SK-N-SH treated with all-trans-retinoic acid at 6 μM for 48 hours (cell line): Measurements from ENCODE around the gene ASPN.

Source experiments
- ATAC-seq: fragments of 200-7000 bp; cut with Tn5 transposase; 3 replicates; pipeline ENCODE4 v1.9.1; 2020; ENCODE audit warnings: mild to moderate bottlenecking, moderate library complexity
- ARNTL ChIP-seq: fragments of 450-650 bp; formaldehyde crosslinking; IDR thresholded peaks from 2 replicates; pipeline ENCODE4 v1.5.0; 2020; ENCODE audit warnings: low read depth, mild to moderate bottlenecking, moderate library complexity, borderline replicate concordance
- CSDC2 ChIP-seq: fragments of 250-450 bp; sonication (Bioruptor Pico); IDR thresholded peaks from 2 replicates; pipeline ENCODE4 v1.5.0; 2020; ENCODE audit warnings: mild to moderate bottlenecking, moderate library complexity
- ESRRG ChIP-seq: fragments of 250-450 bp; sonication (Bioruptor Pico); IDR thresholded peaks from 2 replicates; pipeline ENCODE4 v1.6.1; 2021; ENCODE audit warnings: mild to moderate bottlenecking
- GLIS3 ChIP-seq: fragments of 250-450 bp; sonication (Bioruptor Pico); IDR thresholded peaks from 2 replicates; pipeline ENCODE4 v1.5.0; 2020; ENCODE audit warnings: mild to moderate bottlenecking, moderate library complexity
- ISL1 ChIP-seq: fragments of 250-450 bp; sonication (Bioruptor Pico); IDR thresholded peaks from 2 replicates; pipeline ENCODE4 v2.1.2; 2022; ENCODE audit warnings: mild to moderate bottlenecking, moderate library complexity
- OSR1 ChIP-seq: fragments of 250-450 bp; sonication (Bioruptor Pico); IDR thresholded peaks from 2 replicates; pipeline ENCODE4 v1.8.0; 2022; ENCODE audit warnings: moderate library complexity, mild to moderate bottlenecking, inconsistent platforms
- PPARA ChIP-seq: fragments of 250-450 bp; sonication (Bioruptor Pico); IDR thresholded peaks from 2 replicates; pipeline ENCODE4 v1.5.0; 2020; ENCODE audit warnings: mild to moderate bottlenecking, borderline replicate concordance
- RARB ChIP-seq: fragments of 250-450 bp; sonication (Bioruptor Pico); IDR thresholded peaks from 2 replicates; pipeline ENCODE4 v1.8.0; 2021; ENCODE audit warnings: mild to moderate bottlenecking, moderate library complexity
- SNAI2 ChIP-seq: fragments of 250-450 bp; sonication (Bioruptor Pico); IDR thresholded peaks from 2 replicates; pipeline ENCODE4 v1.5.0; 2020; ENCODE audit warnings: mild to moderate bottlenecking, moderate library complexity
- TCF4 ChIP-seq: fragments of 250-450 bp; sonication (Bioruptor Pico); IDR thresholded peaks from 2 replicates; pipeline ENCODE4 v1.8.0; 2021; ENCODE audit warnings: mild to moderate bottlenecking, moderate library complexity, borderline replicate concordance
- TOX ChIP-seq: fragments of 250-450 bp; sonication (Bioruptor Pico); IDR thresholded peaks from 2 replicates; pipeline ENCODE4 v1.8.0; 2021; ENCODE audit warnings: mild to moderate bottlenecking, moderate library complexity, borderline replicate concordance
- ZC3H10 ChIP-seq: fragments of 250-450 bp; sonication (Bioruptor Pico); IDR thresholded peaks from 2 replicates; pipeline ENCODE4 v1.5.1; 2021; ENCODE audit warnings: mild to moderate bottlenecking, moderate library complexity
- ZFP3 ChIP-seq: fragments of 250-450 bp; sonication (Bioruptor Pico); IDR thresholded peaks from 2 replicates; pipeline ENCODE4 v1.5.0; 2020; ENCODE audit warnings: mild to moderate bottlenecking, moderate library complexity
- ZFP30 ChIP-seq: fragments of 450-650 bp; formaldehyde crosslinking; IDR thresholded peaks from 2 replicates; pipeline ENCODE4 v1.5.0; 2022; ENCODE audit warnings: mild to moderate bottlenecking, moderate library complexity
- ZNF565 ChIP-seq: fragments of 450-650 bp; formaldehyde crosslinking; conservative IDR thresholded peaks from 2 replicates; pipeline ENCODE4 v1.5.0; 2020; ENCODE audit warnings: low read depth, mild to moderate bottlenecking, moderate library complexity
- ZNF70 ChIP-seq: fragments of 450-650 bp; formaldehyde crosslinking; IDR thresholded peaks from 2 replicates; pipeline ENCODE4 v1.5.0; 2020; ENCODE audit warnings: mild to moderate bottlenecking, moderate library complexity
- TF ChIP-seq, protein P1 (sequence below): fragments of 250-450 bp; sonication (Bioruptor Pico); IDR thresholded peaks from 2 replicates; pipeline ENCODE4 v1.5.1; 2020; ENCODE audit warnings: low read depth, mild to moderate bottlenecking, moderate library complexity
- TF ChIP-seq, protein P2 (sequence below): fragments of 250-450 bp; sonication (Bioruptor Pico); IDR thresholded peaks from 2 replicates; pipeline ENCODE4 v1.5.1; 2021; ENCODE audit warnings: mild to moderate bottlenecking, moderate library complexity
- TF ChIP-seq, protein P3 (sequence below): fragments of 250-450 bp; sonication (Bioruptor Pico); IDR thresholded peaks from 2 replicates; pipeline ENCODE4 v1.8.0; 2021; ENCODE audit warnings: low read depth, mild to moderate bottlenecking, moderate library complexity, borderline replicate concordance
- TF ChIP-seq, protein P4 (sequence below): fragments of 250-450 bp; sonication (Bioruptor Pico); IDR thresholded peaks from 2 replicates; pipeline ENCODE4 v1.8.0; 2020; ENCODE audit warnings: mild to moderate bottlenecking, moderate library complexity, borderline replicate concordance

Gene ASPN

DNA sequence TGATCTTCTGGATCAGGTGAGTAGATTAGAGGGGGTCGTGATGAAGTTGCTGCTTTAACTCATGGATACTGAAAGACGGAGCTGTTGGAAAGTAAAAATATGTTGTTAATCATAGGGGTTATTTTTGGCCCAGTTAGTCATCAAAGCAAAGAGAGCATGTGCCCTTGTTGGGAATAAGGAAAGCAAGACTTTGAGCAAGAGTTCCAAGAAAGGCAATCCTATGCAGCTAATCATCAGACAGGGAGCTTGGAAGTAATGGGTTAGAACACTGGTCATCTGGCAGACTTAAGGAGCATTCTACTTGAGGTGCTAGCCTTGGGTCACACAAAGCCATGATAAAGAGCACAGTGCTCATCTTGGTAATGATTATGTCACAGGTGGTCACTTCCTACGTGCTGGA, 18.3 kb downstream of the ASPN start:
- peak; percentile 88 for ATAC-seq
- TF ChIP-seq RARB (CRISPR knock-in tag) (no peak), TOX (0 out of 2 replicates have a peak, but pooled peaks have one; percentile 34)

DNA sequence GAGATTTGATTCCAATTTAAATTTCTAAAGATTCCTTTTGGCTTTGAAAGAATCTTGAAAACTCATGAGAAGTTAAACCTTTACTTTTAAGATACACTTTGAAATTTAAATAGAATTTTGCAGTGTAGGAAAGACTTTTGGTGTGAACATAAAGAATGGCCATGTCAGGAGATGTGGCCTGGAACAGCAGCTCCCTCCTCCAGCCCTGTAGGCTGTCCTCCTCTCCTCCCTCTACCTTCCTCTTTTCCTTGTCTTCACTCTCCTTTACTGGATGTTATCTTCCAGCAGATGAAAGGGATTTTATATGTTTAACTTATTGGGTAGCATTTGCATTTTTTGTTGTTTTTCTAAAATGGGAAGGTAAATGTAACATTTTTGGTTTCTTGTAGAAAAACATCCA, 18.9 kb downstream of the ASPN start:
- TF ChIP-seq TCF4 (CRISPR knock-in tag) (no peak), CSDC2 (CRISPR knock-in tag) (no peak), TOX (no peak), GLIS3 (CRISPR knock-in tag) (no peak), ARNTL (CRISPR knock-in tag) (no peak), PPARA (CRISPR knock-in tag) (no peak), ZFP30 (CRISPR knock-in tag) (no peak), SNAI2 (CRISPR knock-in tag) (no peak), RARB (CRISPR knock-in tag) (no peak), ESRRG (CRISPR knock-in tag) (no peak), ISL1 (no peak), ZNF70 (CRISPR knock-in tag) (no peak), ZC3H10 (CRISPR knock-in tag) (no peak), ZNF565 (CRISPR knock-in tag) (no peak)
- TF ChIP-seq, protein P1, sequence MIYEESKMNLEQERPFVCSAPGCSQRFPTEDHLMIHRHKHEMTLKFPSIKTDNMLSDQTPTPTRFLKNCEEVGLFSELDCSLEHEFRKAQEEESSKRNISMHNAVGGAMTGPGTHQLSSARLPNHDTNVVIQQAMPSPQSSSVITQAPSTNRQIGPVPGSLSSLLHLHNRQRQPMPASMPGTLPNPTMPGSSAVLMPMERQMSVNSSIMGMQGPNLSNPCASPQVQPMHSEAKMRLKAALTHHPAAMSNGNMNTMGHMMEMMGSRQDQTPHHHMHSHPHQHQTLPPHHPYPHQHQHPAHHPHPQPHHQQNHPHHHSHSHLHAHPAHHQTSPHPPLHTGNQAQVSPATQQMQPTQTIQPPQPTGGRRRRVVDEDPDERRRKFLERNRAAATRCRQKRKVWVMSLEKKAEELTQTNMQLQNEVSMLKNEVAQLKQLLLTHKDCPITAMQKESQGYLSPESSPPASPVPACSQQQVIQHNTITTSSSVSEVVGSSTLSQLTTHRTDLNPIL (CRISPR knock-in tag): no peak
- TF ChIP-seq, protein P2, sequence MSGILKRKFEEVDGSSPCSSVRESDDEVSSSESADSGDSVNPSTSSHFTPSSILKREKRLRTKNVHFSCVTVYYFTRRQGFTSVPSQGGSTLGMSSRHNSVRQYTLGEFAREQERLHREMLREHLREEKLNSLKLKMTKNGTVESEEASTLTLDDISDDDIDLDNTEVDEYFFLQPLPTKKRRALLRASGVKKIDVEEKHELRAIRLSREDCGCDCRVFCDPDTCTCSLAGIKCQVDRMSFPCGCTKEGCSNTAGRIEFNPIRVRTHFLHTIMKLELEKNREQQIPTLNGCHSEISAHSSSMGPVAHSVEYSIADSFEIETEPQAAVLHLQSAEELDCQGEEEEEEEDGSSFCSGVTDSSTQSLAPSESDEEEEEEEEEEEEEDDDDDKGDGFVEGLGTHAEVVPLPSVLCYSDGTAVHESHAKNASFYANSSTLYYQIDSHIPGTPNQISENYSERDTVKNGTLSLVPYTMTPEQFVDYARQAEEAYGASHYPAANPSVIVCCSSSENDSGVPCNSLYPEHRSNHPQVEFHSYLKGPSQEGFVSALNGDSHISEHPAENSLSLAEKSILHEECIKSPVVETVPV (CRISPR knock-in tag): no peak
- TF ChIP-seq, protein P3, sequence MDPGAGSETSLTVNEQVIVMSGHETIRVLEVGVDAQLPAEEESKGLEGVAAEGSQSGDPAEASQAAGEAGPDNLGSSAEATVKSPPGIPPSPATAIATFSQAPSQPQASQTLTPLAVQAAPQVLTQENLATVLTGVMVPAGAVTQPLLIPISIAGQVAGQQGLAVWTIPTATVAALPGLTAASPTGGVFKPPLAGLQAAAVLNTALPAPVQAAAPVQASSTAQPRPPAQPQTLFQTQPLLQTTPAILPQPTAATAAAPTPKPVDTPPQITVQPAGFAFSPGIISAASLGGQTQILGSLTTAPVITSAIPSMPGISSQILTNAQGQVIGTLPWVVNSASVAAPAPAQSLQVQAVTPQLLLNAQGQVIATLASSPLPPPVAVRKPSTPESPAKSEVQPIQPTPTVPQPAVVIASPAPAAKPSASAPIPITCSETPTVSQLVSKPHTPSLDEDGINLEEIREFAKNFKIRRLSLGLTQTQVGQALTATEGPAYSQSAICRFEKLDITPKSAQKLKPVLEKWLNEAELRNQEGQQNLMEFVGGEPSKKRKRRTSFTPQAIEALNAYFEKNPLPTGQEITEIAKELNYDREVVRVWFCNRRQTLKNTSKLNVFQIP (CRISPR knock-in tag): no peak
- TF ChIP-seq, protein P4, sequence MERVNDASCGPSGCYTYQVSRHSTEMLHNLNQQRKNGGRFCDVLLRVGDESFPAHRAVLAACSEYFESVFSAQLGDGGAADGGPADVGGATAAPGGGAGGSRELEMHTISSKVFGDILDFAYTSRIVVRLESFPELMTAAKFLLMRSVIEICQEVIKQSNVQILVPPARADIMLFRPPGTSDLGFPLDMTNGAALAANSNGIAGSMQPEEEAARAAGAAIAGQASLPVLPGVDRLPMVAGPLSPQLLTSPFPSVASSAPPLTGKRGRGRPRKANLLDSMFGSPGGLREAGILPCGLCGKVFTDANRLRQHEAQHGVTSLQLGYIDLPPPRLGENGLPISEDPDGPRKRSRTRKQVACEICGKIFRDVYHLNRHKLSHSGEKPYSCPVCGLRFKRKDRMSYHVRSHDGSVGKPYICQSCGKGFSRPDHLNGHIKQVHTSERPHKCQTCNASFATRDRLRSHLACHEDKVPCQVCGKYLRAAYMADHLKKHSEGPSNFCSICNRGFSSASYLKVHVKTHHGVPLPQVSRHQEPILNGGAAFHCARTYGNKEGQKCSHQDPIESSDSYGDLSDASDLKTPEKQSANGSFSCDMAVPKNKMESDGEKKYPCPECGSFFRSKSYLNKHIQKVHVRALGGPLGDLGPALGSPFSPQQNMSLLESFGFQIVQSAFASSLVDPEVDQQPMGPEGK: no peak
- no peak for ATAC-seq

DNA sequence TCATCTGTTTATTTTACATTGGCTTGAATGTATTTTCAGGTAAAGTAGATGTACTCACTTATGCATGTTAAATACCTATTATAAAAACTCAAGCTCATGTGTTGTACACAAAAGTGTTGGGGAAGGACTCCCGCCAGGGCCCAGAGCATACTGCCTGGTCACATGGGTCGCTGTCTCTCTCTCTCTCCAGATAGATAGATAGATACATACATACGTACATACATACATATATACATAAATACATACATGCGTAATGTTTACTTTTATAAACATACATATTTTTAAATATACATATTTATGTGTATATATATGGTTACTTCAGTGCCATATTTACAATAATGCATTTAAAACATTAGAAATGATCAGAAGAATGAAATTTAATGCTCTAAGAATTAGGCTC, 24.7 kb downstream of the ASPN start:
- TF ChIP-seq, protein P3 (CRISPR knock-in tag): no peak
- TF ChIP-seq ZC3H10 (CRISPR knock-in tag) (no peak), OSR1 (no peak), SNAI2 (CRISPR knock-in tag) (no peak), ESRRG (CRISPR knock-in tag) (no peak), ZFP30 (CRISPR knock-in tag) (no peak), GLIS3 (CRISPR knock-in tag) (no peak), PPARA (CRISPR knock-in tag) (no peak), ZFP3 (CRISPR knock-in tag) (no peak)
- TF ChIP-seq, protein P1 (CRISPR knock-in tag): no peak
- ATAC-seq: no peak
